GM12864 (cell line): ENCODE data around the gene S1PR3.

Source experiments
- DNase-seq: peaks from one replicate; pipeline ENCODE4 v3.0.0-alpha.2; 2011; ENCODE audit warnings: low read depth
- H3K4me3 ChIP-seq: 2 replicates; pipeline ENCODE4 v1.5.1; 2011; ENCODE audit warnings: mild to moderate bottlenecking, low read depth, low read length, control low read depth
- CTCF ChIP-seq: IDR thresholded peaks from 2 replicates; pipeline ENCODE4 v1.5.1; 2011; ENCODE audit warnings: low read depth, mild to moderate bottlenecking, moderate library complexity, low read length, control low read depth, inconsistent platforms; ENCODE audit errors: missing control alignments

Gene S1PR3

GRCh38 chr9:88985616-88986015, 5.7 kb upstream of the S1PR3 start:
- no peak for DNase-seq
- no peak for TF ChIP-seq CTCF
- H3K4me3 ChIP-seq, result no peak overlapping the region

- no peak for DNase-seq
- no peak for TF ChIP-seq CTCF
- no peak overlapping the region for H3K4me3 ChIP-seq
These were observed 4.5 kb upstream of the S1PR3 start for GRCh38 chr9:88986776-88987175.

- DNase-seq, result no peak
- no peak for TF ChIP-seq CTCF
- no peak overlapping the region for H3K4me3 ChIP-seq
These were observed 3.6 kb upstream of the S1PR3 start for GRCh38 chr9:88987661-88988060.

GRCh38 chr9:88988796-88989641, 2.2 kb upstream of the S1PR3 start:
- no peak for DNase-seq
- no peak overlapping the region for H3K4me3 ChIP-seq
- no peak for TF ChIP-seq CTCF

- no peak overlapping the region for H3K4me3 ChIP-seq
- no peak for TF ChIP-seq CTCF
- no peak for DNase-seq
These were observed 1.1 kb upstream of the S1PR3 start for GRCh38 chr9:88990041-88990728.

- TF ChIP-seq CTCF, result no peak
- no peak for DNase-seq
- H3K4me3 ChIP-seq, result no peak overlapping the region
These were observed 571 bp upstream of the S1PR3 start for GRCh38 chr9:88990729-88991065.
